ENCODE data around the gene THAP4.

The THAP4 gene

GRCh38 chr2:241619597-241620418 lies 17.1 kb downstream of the THAP4 start:
- Histone ChIP-seq H3K27ac (replicated peaks) (no peak overlapping the region), H3K27me3 (ENCODE audit: insufficient read depth, poor library complexity, severe bottlenecking) (no peaks in the 10 kb centered on the region), H3K4me3 (replicated peaks; ENCODE audit: insufficient read depth, low read length) (no peak overlapping the region)
- TF ChIP-seq REST (IDR thresholded peaks at IDR 0.05; ENCODE audit: insufficient replicate concordance, low read depth) (no peak), GABPA (IDR thresholded peaks at IDR 0.05; ENCODE audit: low read depth) (no peak), POLR2AphosphoS5 (IDR thresholded peaks at IDR 0.05; ENCODE audit: low read depth) (no peak), CTCF (IDR thresholded peaks at IDR 0.05; ENCODE audit: insufficient read depth, low read length) (no peak), SPI1 (IDR thresholded peaks at IDR 0.05; ENCODE audit: borderline replicate concordance, low read depth) (no peak)
- DNase-seq (ENCODE audit: low read depth in 1 of 2, low spot score in 1 of 2), result no peak

- H3K27ac ChIP-seq (replicated peaks), result no peak overlapping the region
- TF ChIP-seq SPI1 (IDR thresholded peaks at IDR 0.05; ENCODE audit: borderline replicate concordance, low read depth) (no peak), GABPA (IDR thresholded peaks at IDR 0.05; ENCODE audit: low read depth) (no peak), POLR2AphosphoS5 (IDR thresholded peaks at IDR 0.05; ENCODE audit: low read depth) (no peak), CTCF (IDR thresholded peaks at IDR 0.05; ENCODE audit: insufficient read depth, low read length) (no peak), REST (IDR thresholded peaks at IDR 0.05; ENCODE audit: insufficient replicate concordance, low read depth) (no peak)
- no peak overlapping the region for H3K4me3 ChIP-seq (replicated peaks; ENCODE audit: insufficient read depth, low read length)
- no peaks in the 10 kb centered on the region for H3K27me3 ChIP-seq (ENCODE audit: insufficient read depth, poor library complexity, severe bottlenecking)
- no peak for DNase-seq (ENCODE audit: low read depth in 1 of 2, low spot score in 1 of 2)
Measured at GRCh38 chr2:241618829-241619228, 18.1 kb downstream of the THAP4 start.

GRCh38 chr2:241618296-241618805 lies 18.6 kb downstream of the THAP4 start:
- Histone ChIP-seq H3K27ac (replicated peaks) (no peak overlapping the region), H3K4me3 (replicated peaks; ENCODE audit: insufficient read depth, low read length) (no peak overlapping the region), H3K27me3 (ENCODE audit: insufficient read depth, poor library complexity, severe bottlenecking) (no peaks in the 10 kb centered on the region)
- TF ChIP-seq POLR2AphosphoS5 (IDR thresholded peaks at IDR 0.05; ENCODE audit: low read depth) (no peak), REST (IDR thresholded peaks at IDR 0.05; ENCODE audit: insufficient replicate concordance, low read depth) (no peak), CTCF (IDR thresholded peaks at IDR 0.05; ENCODE audit: insufficient read depth, low read length) (no peak), SPI1 (IDR thresholded peaks at IDR 0.05; ENCODE audit: borderline replicate concordance, low read depth) (no peak), GABPA (IDR thresholded peaks at IDR 0.05; ENCODE audit: low read depth) (no peak)
- DNase-seq (ENCODE audit: low read depth in 1 of 2, low spot score in 1 of 2), result no peak
